DOHH2 (cell line): ENCODE results near the gene MED27.

Experiments used
- CTCF ChIP-seq: fragments of 200-600 bp; sonication (generic); IDR thresholded peaks from one replicate; pipeline ENCODE4 v1.5.1; 2014; ENCODE audit warnings: antibody characterized with exemption, mild to moderate bottlenecking, low read depth, low read length; ENCODE audit not compliant: poor library complexity, severe bottlenecking
- EZH2phosphoT487 ChIP-seq: fragments of 200-600 bp; sonication (generic); IDR thresholded peaks from 2 replicates; pipeline ENCODE4 v1.6.1; 2017; ENCODE audit warnings: borderline replicate concordance, mild to moderate bottlenecking, antibody characterized with exemption, low read length, moderate library complexity, mixed read lengths

- TF ChIP-seq CTCF (no peak), EZH2phosphoT487 (no peak)
Observed at GRCh38 chr9:132094314-132094791, 14.7 kb upstream of the MED27 start.
